ENCODE results near the gene MZB1. TPM values are rescaled to one million over a fixed set of nuclear protein-coding genes. Genes with fewer than 3 reads are reported as not detected.

MZB1 gene
- total and polyA plus RNA-seq, 2 of the 13 experiments (the other 11 are each of a cell fraction or from before 2014, with no cell fraction given), result 0.31 to 0.40 TPM

DNA sequence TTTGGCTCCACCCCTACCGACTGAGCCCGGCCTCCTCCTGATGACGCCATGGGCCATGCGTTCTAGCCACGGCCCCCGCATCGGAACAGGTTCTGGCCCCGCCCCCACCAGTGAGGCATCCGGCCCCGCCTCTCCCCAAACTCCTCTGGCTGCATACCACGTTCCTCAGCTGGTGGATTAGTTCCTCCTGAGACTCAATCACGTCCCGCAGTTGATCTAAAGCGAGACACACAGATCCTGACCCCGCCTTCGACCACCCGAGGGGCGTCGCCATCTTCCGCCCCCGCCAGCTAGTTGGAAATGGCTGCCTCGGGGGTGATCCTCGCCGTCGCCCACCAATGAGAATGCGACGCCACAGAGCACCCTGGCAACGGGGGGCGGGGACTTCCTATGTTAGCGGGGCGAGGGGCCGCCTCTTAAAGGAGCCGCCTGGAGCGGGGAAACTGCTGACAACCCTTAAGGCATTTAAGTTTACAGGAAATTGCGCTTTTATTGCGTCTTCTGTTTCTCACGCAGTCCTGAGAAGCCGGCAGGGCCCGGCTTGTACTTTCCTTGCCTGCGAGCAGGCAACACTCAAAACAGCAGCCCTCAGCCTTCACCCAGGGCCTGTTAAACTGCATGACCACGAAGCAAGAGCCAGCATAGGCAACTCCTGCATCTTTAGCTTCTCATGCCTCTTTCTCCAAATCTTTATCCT, 14.2 kb upstream of the MZB1 start, which contains the start of gene SPATA24 (continued):
- TF ChIP-seq, protein P1, sequence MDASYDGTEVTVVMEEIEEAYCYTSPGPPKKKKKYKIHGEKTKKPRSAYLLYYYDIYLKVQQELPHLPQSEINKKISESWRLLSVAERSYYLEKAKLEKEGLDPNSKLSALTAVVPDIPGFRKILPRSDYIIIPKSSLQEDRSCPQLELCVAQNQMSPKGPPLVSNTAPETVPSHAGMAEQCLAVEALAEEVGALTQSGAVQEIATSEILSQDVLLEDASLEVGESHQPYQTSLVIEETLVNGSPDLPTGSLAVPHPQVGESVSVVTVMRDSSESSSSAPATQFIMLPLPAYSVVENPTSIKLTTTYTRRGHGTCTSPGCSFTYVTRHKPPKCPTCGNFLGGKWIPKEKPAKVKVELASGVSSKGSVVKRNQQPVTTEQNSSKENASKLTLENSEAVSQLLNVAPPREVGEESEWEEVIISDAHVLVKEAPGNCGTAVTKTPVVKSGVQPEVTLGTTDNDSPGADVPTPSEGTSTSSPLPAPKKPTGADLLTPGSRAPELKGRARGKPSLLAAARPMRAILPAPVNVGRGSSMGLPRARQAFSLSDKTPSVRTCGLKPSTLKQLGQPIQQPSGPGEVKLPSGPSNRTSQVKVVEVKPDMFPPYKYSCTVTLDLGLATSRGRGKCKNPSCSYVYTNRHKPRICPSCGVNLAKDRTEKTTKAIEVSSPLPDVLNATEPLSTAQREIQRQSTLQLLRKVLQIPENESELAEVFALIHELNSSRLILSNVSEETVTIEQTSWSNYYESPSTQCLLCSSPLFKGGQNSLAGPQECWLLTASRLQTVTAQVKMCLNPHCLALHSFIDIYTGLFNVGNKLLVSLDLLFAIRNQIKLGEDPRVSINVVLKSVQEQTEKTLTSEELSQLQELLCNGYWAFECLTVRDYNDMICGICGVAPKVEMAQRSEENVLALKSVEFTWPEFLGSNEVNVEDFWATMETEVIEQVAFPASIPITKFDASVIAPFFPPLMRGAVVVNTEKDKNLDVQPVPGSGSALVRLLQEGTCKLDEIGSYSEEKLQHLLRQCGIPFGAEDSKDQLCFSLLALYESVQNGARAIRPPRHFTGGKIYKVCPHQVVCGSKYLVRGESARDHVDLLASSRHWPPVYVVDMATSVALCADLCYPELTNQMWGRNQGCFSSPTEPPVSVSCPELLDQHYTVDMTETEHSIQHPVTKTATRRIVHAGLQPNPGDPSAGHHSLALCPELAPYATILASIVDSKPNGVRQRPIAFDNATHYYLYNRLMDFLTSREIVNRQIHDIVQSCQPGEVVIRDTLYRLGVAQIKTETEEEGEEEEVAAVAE (CRISPR knock-in tag; IDR thresholded peaks at IDR 0.05; ENCODE audit: borderline replicate concordance), result no peak
- no peak for TF ChIP-seq CENPT (CRISPR knock-in tag; IDR thresholded peaks at IDR 0.05; ENCODE audit: low read depth)
- peak; percentile 31; the same call in 1 of the 2 replicates for TF ChIP-seq RFXAP (CRISPR knock-in tag; IDR thresholded peaks at IDR 0.05; ENCODE audit: borderline replicate concordance)
- no peak for TF ChIP-seq TSC22D2 (CRISPR knock-in tag; IDR thresholded peaks at IDR 0.05; ENCODE audit: borderline replicate concordance)
- peak; percentile 49; the same call in 1 of the 2 replicates for TF ChIP-seq ZBTB20 (CRISPR knock-in tag; IDR thresholded peaks at IDR 0.05; ENCODE audit: borderline replicate concordance, low read depth)
- TF ChIP-seq, protein P2, sequence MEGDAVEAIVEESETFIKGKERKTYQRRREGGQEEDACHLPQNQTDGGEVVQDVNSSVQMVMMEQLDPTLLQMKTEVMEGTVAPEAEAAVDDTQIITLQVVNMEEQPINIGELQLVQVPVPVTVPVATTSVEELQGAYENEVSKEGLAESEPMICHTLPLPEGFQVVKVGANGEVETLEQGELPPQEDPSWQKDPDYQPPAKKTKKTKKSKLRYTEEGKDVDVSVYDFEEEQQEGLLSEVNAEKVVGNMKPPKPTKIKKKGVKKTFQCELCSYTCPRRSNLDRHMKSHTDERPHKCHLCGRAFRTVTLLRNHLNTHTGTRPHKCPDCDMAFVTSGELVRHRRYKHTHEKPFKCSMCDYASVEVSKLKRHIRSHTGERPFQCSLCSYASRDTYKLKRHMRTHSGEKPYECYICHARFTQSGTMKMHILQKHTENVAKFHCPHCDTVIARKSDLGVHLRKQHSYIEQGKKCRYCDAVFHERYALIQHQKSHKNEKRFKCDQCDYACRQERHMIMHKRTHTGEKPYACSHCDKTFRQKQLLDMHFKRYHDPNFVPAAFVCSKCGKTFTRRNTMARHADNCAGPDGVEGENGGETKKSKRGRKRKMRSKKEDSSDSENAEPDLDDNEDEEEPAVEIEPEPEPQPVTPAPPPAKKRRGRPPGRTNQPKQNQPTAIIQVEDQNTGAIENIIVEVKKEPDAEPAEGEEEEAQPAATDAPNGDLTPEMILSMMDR (CRISPR knock-in tag; IDR thresholded peaks at IDR 0.05), result peak; percentile 18; the same call in 1 of the 2 replicates
- TF ChIP-seq SAP130 (CRISPR knock-in tag; IDR thresholded peaks at IDR 0.05; ENCODE audit: low read depth), result peak; percentile 88
- TF ChIP-seq ZBTB42 (CRISPR knock-in tag; IDR thresholded peaks at IDR 0.05), result no peak
- 0 out of 2 replicates have a peak, but pooled peaks have one; percentile 23 for TF ChIP-seq ZNF232 (CRISPR knock-in tag; IDR thresholded peaks at IDR 0.05; ENCODE audit: borderline replicate concordance)
- TF ChIP-seq ARHGAP35 (CRISPR knock-in tag; IDR thresholded peaks at IDR 0.05; ENCODE audit: borderline replicate concordance), result 0 out of 2 replicates have a peak, but pooled peaks have one; percentile 23
- TF ChIP-seq ZNF619 (CRISPR knock-in tag; IDR thresholded peaks at IDR 0.05), result 0 out of 2 replicates have a peak, but pooled peaks have one; percentile 69
- TF ChIP-seq, protein P3, sequence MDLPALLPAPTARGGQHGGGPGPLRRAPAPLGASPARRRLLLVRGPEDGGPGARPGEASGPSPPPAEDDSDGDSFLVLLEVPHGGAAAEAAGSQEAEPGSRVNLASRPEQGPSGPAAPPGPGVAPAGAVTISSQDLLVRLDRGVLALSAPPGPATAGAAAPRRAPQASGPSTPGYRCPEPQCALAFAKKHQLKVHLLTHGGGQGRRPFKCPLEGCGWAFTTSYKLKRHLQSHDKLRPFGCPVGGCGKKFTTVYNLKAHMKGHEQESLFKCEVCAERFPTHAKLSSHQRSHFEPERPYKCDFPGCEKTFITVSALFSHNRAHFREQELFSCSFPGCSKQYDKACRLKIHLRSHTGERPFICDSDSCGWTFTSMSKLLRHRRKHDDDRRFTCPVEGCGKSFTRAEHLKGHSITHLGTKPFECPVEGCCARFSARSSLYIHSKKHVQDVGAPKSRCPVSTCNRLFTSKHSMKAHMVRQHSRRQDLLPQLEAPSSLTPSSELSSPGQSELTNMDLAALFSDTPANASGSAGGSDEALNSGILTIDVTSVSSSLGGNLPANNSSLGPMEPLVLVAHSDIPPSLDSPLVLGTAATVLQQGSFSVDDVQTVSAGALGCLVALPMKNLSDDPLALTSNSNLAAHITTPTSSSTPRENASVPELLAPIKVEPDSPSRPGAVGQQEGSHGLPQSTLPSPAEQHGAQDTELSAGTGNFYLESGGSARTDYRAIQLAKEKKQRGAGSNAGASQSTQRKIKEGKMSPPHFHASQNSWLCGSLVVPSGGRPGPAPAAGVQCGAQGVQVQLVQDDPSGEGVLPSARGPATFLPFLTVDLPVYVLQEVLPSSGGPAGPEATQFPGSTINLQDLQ (CRISPR knock-in tag; IDR thresholded peaks at IDR 0.05), result no peak
- TF ChIP-seq ELF1 (CRISPR knock-in tag; IDR thresholded peaks at IDR 0.05), result peak; percentile 86
- TF ChIP-seq, protein P4, sequence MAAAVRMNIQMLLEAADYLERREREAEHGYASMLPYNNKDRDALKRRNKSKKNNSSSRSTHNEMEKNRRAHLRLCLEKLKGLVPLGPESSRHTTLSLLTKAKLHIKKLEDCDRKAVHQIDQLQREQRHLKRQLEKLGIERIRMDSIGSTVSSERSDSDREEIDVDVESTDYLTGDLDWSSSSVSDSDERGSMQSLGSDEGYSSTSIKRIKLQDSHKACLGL (CRISPR knock-in tag; IDR thresholded peaks at IDR 0.05), result peak; percentile 77; the same call in 1 of the 2 replicates
- TF ChIP-seq RFX1 (IDR thresholded peaks at IDR 0.05), result peak; percentile 87
- TF ChIP-seq, protein P5, sequence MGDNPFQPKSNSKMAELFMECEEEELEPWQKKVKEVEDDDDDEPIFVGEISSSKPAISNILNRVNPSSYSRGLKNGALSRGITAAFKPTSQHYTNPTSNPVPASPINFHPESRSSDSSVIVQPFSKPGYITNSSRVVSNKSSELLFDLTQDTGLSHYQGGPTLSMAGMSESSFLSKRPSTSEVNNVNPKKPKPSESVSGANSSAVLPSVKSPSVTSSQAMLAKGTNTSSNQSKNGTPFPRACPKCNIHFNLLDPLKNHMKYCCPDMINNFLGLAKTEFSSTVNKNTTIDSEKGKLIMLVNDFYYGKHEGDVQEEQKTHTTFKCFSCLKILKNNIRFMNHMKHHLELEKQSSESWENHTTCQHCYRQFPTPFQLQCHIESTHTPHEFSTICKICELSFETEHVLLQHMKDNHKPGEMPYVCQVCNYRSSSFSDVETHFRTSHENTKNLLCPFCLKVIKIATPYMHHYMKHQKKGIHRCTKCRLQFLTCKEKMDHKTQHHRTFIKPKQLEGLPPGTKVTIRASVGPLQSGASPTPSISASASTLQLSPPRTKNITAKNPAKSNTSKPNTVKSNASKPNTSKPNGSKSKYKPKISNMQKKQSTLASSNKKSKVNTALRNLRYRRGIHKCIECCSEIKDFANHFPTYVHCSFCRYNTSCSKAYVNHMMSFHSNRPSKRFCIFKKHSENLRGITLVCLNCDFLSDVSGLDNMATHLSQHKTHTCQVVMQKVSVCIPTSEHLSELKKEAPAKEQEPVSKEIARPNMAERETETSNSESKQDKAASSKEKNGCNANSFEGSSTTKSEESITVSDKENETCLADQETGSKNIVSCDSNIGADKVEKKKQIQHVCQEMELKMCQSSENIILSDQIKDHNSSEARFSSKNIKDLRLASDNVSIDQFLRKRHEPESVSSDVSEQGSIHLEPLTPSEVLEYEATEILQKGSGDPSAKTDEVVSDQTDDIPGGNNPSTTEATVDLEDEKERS (CRISPR knock-in tag; IDR thresholded peaks at IDR 0.05), result peak; percentile 93
